H9 (cell line): Measurements from ENCODE around the gene RYR1. TPM values are rescaled to one million over a fixed set of nuclear protein-coding genes. Genes with fewer than 3 reads are reported as not detected.
A peak's percentile ranks its signal among the peaks of the same experiment; 100 is the strongest.

Experiments
- DNase-seq: peaks from one replicate; pipeline ENCODE4 v3.0.0-alpha.2; 2017
- H2AFZ ChIP-seq: one replicate; pipeline ENCODE4 v1.6.1; 2013; ENCODE audit warnings: mild to moderate bottlenecking, low read length, control low read depth, moderate library complexity
- H2AK5ac ChIP-seq: 2 replicates; pipeline ENCODE4 v1.6.1; 2013; ENCODE audit warnings: low read length, control low read depth, mixed read lengths; ENCODE audit not compliant: insufficient read length
- H2BK120ac ChIP-seq: one replicate; pipeline ENCODE4 v1.6.1; 2013; ENCODE audit warnings: low read depth, mild to moderate bottlenecking, low read length, control low read depth, inconsistent platforms; ENCODE audit not compliant: poor library complexity, severe bottlenecking
- H2BK12ac ChIP-seq: 2 replicates; pipeline ENCODE4 v1.6.1; 2013; ENCODE audit warnings: low read length, control low read depth, mixed read lengths, low read depth; ENCODE audit not compliant: insufficient read length
- H2BK15ac ChIP-seq: 2 replicates; pipeline ENCODE4 v1.6.1; 2013; ENCODE audit warnings: low read depth, low read length, control low read depth
- H2BK20ac ChIP-seq: one replicate; pipeline ENCODE4 v1.6.1; 2013; ENCODE audit warnings: low read depth, mild to moderate bottlenecking, low read length, control low read depth, inconsistent platforms; ENCODE audit not compliant: poor library complexity, severe bottlenecking
- H2BK5ac ChIP-seq: 2 replicates; pipeline ENCODE4 v1.6.1; 2013; ENCODE audit warnings: low read length, control low read depth, mixed read lengths; ENCODE audit not compliant: insufficient read length
- H3K14ac ChIP-seq: 2 replicates; pipeline ENCODE4 v1.6.1; 2013; ENCODE audit warnings: low read length, control low read depth; ENCODE audit not compliant: insufficient read depth
- H3K18ac ChIP-seq: 2 replicates; pipeline ENCODE4 v1.6.1; 2013; ENCODE audit warnings: low read depth, mild to moderate bottlenecking, mixed read lengths, low read length, control low read depth; ENCODE audit not compliant: insufficient read length
- H3K23ac ChIP-seq: 2 replicates; pipeline ENCODE4 v1.6.1; 2013; ENCODE audit warnings: low read length, control low read depth, mixed read lengths, low read depth; ENCODE audit not compliant: insufficient read length
- H3K23me2 ChIP-seq: 2 replicates; pipeline ENCODE4 v1.6.1; 2013; ENCODE audit warnings: low read depth, mild to moderate bottlenecking, mixed read lengths, low read length, control low read depth; ENCODE audit not compliant: insufficient read length, poor library complexity, severe bottlenecking
- H3K27ac ChIP-seq: 2 replicates; pipeline ENCODE4 v1.5.1; 2013; ENCODE audit warnings: low read length, control low read depth, mixed read lengths, low read depth; ENCODE audit not compliant: insufficient read length
- H3K27me3 ChIP-seq: 2 replicates; pipeline ENCODE4 v1.6.1; 2013; ENCODE audit warnings: low read length, control low read depth, inconsistent platforms; ENCODE audit not compliant: insufficient read depth
- H3K4ac ChIP-seq: 2 replicates; pipeline ENCODE4 v1.6.1; 2013; ENCODE audit warnings: low read depth, mild to moderate bottlenecking, control low read depth, inconsistent platforms, low read length, moderate library complexity
- H3K4me1 ChIP-seq: 2 replicates; pipeline ENCODE4 v1.6.1; 2013; ENCODE audit warnings: low read length, control low read depth, inconsistent platforms; ENCODE audit not compliant: insufficient read depth
- H3K4me2 ChIP-seq: 2 replicates; pipeline ENCODE4 v1.6.1; 2013; ENCODE audit warnings: low read length, control low read depth, mixed read lengths; ENCODE audit not compliant: insufficient read length, insufficient read depth
- H3K56ac ChIP-seq: 2 replicates; pipeline ENCODE4 v1.6.1; 2013; ENCODE audit warnings: low read depth, mild to moderate bottlenecking, mixed read lengths, low read length, control low read depth; ENCODE audit not compliant: insufficient read length
- H3K79me1 ChIP-seq: 2 replicates; pipeline ENCODE4 v1.6.1; 2013; ENCODE audit warnings: low read depth, mild to moderate bottlenecking, moderate library complexity, low read length, control low read depth, inconsistent platforms; ENCODE audit not compliant: insufficient read depth, poor library complexity, severe bottlenecking
- H3K79me2 ChIP-seq: 2 replicates; pipeline ENCODE4 v1.6.1; 2013; ENCODE audit warnings: low read length, control low read depth, inconsistent platforms; ENCODE audit not compliant: insufficient read depth
- H3K9ac ChIP-seq: 2 replicates; pipeline ENCODE4 v1.6.1; 2013; ENCODE audit warnings: low read length, control low read depth, mixed read lengths; ENCODE audit not compliant: insufficient read length; ENCODE audit errors: extremely low read depth
- H3K9me3 ChIP-seq: one replicate; pipeline ENCODE4 v1.6.1; 2013; ENCODE audit warnings: low read depth, low read length, inconsistent platforms; ENCODE audit not compliant: control insufficient read depth
- H3T11ph ChIP-seq: one replicate; pipeline ENCODE4 v1.6.1; 2013; ENCODE audit warnings: mild to moderate bottlenecking, low read length, control low read depth, inconsistent platforms
- H4K20me1 ChIP-seq: one replicate; pipeline ENCODE4 v1.6.1; 2013; ENCODE audit not compliant: control insufficient read depth, insufficient read length, insufficient read depth
- H4K5ac ChIP-seq: 2 replicates; pipeline ENCODE4 v1.6.1; 2013; ENCODE audit warnings: low read depth, mild to moderate bottlenecking, mixed read lengths, low read length, control low read depth; ENCODE audit not compliant: insufficient read length
- H4K8ac ChIP-seq: replicated peaks from 2 replicates; pipeline ENCODE4 v1.6.1; 2013; ENCODE audit warnings: low read length, control low read depth, mixed read lengths, low read depth; ENCODE audit not compliant: insufficient read length
- H4K91ac ChIP-seq: 2 replicates; pipeline ENCODE4 v1.6.1; 2013; ENCODE audit warnings: low read depth, mild to moderate bottlenecking, moderate library complexity, mixed read lengths, low read length, control low read depth; ENCODE audit not compliant: insufficient read length
- H3K27ac Mint-ChIP-seq, 3 experiments: 2 replicates in 2 of 3; 3 replicates in 1 of 3; pipeline ENCODE4 v1.8.0; 2020 to 2021; ENCODE audit warnings: mixed read lengths in 3 of 3, mild to moderate bottlenecking in 1 of 3, moderate library complexity in 1 of 3
- H3K27me3 Mint-ChIP-seq: 2 replicates; pipeline ENCODE4 v1.8.0; 2021; ENCODE audit warnings: low read depth, mild to moderate bottlenecking, moderate library complexity, mixed read lengths
- H3K36me3 Mint-ChIP-seq, 3 experiments: 2 replicates in 2 of 3; 3 replicates in 1 of 3; pipeline ENCODE4 v1.8.0; 2020 to 2021; ENCODE audit warnings: low read depth in 3 of 3, mixed read lengths in 3 of 3; ENCODE audit not compliant: insufficient read depth in 1 of 3
- H3K4me1 Mint-ChIP-seq, 2 experiments: 2 replicates each; pipeline ENCODE4 v1.8.0; 2020; ENCODE audit warnings: mixed read lengths in 2 of 2
- H3K4me3 Mint-ChIP-seq, 2 experiments: 2 replicates in 1 of 2; 3 replicates in 1 of 2; pipeline ENCODE4 v1.8.0; 2020 to 2021; ENCODE audit warnings: mild to moderate bottlenecking in 2 of 2, mixed read lengths in 2 of 2, moderate library complexity in 1 of 2
- H3K9me3 Mint-ChIP-seq, 2 experiments: 2 replicates in 1 of 2; 3 replicates in 1 of 2; pipeline ENCODE4 v1.8.0; 2020; ENCODE audit warnings: mild to moderate bottlenecking in 2 of 2, mixed read lengths in 2 of 2, moderate library complexity in 1 of 2
- WGBS: extraction: QIAGEN DNeasy Blood & Tissue Kit; methylation state at CpG from one replicate; pipeline ENCODE4 v1.1.7; 2013; ENCODE audit warnings: missing lambda C conversion rate, low lambda C conversion rate, mixed read lengths; ENCODE audit not compliant: insufficient read length; ENCODE audit errors: extremely low coverage; 5-methylcytosine and 5-hydroxymethylcytosine counted together
- total RNA-seq: library from RNA; stranded (reverse); gene quantifications from 2 replicates; pipeline ENCODE4 v1.2.1, GENCODE V29; 2021
- TF ChIP-seq, protein P1 (sequence below): fragments of 200-600 bp; sonication (generic); conservative IDR thresholded peaks from 3 replicates; pipeline ENCODE4 v1.8.0; 2021; ENCODE audit warnings: antibody characterized with exemption, mild to moderate bottlenecking

The RYR1 gene
- total RNA-seq, 1 experiment from 2014 or later = 8.9 TPM

DNA sequence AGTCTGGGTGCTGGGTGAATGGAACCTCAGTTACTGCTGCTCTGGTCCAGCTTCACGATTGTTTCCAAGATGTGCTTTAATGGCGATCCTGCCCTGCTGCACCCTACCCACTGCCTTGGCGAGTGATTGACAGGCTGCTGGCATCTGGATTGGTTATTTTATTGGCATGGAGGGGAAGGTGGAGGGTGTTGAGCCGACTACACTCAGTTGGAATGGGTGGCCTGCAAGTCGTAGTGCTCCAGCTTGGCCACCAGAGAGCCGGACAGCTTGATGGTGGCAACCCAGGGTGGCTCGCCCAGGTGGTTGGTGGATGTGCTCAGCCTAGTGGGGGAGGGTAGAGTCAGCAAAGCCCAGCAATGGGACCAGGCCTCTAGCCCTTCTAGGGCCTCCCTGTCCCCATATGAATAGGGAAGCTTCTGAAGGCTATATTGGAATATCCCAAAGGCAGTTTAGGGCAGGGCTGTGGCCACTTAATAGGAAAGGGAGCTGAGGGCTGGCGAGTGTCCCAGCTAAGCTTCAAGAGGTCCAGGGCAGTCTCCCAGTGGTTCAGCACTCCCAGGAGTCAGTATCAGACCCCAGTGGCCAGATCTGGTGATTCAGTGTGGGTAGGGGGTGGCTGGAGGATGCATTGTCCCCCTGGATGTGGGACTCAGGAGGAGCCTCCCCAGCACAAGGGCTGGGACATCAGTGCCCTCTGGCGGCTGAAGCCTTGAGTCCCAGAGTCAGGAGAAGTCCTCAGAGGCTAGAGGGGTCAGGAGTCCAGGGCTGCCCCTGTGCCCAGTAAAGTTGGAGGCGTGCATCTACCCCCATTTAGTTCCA, 49.1 kb upstream of the RYR1 start:
- Histone ChIP-seq H4K5ac (no peak overlapping the region), H3K23ac (no peak overlapping the region), H3K4ac (no peak overlapping the region), H3K23me2 (peaks cover 28% of the 10 kb centered on the region), H3K27ac (no peak overlapping the region), H2BK5ac (no peak overlapping the region), H4K91ac (no peak overlapping the region), H3T11ph (no peak overlapping the region), H2BK15ac (no peak overlapping the region), H2BK20ac (no peak overlapping the region), H3K4me1 (no peaks in the 10 kb centered on the region), H3K79me2 (no peaks in the 10 kb centered on the region), H3K18ac (no peak overlapping the region), H3K14ac (no peak overlapping the region; the same call in 1 of the 2 replicates), H3K4me2 (no peak overlapping the region), H3K79me1 (no peaks in the 10 kb centered on the region), H3K9ac (no peak overlapping the region), H2BK120ac (no peak overlapping the region), H4K20me1 (no peaks in the 10 kb centered on the region), H2AK5ac (no peak overlapping the region), H2BK12ac (no peak overlapping the region), H3K9me3 (no peaks in the 10 kb centered on the region), H3K27me3 (no peaks in the 10 kb centered on the region), H2AFZ (no peak overlapping the region), H4K8ac (no peak overlapping the region), H3K56ac (no peak overlapping the region)
- Mint-ChIP-seq H3K27me3 (peaks cover 2% of the 10 kb centered on the region; the same call in 1 of the 2 replicates), H3K27ac (peak overlapping the region; percentile 23 to 68 (median 47); a peak in 3 of 7 replicates), H3K9me3 (no peaks in the 10 kb centered on the region), H3K4me3 (peak overlapping the region in 1 of 2 experiments; percentile 48; a peak in 2 of 5 replicates), H3K4me1 (peaks cover 10 to 19% of the 10 kb centered on the region in 2 experiments), H3K36me3 (peaks cover 19 to 48% (median 40%) of the 10 kb centered on the region in 3 experiments; a peak in 6 of 7 replicates)
- no CpG with 5 or more reads among the region's 10 CpGs for WGBS
- TF ChIP-seq, protein P1, sequence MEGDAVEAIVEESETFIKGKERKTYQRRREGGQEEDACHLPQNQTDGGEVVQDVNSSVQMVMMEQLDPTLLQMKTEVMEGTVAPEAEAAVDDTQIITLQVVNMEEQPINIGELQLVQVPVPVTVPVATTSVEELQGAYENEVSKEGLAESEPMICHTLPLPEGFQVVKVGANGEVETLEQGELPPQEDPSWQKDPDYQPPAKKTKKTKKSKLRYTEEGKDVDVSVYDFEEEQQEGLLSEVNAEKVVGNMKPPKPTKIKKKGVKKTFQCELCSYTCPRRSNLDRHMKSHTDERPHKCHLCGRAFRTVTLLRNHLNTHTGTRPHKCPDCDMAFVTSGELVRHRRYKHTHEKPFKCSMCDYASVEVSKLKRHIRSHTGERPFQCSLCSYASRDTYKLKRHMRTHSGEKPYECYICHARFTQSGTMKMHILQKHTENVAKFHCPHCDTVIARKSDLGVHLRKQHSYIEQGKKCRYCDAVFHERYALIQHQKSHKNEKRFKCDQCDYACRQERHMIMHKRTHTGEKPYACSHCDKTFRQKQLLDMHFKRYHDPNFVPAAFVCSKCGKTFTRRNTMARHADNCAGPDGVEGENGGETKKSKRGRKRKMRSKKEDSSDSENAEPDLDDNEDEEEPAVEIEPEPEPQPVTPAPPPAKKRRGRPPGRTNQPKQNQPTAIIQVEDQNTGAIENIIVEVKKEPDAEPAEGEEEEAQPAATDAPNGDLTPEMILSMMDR = peak; percentile 67
- peak; percentile 78 for DNase-seq
